Spleen (tissue), 11 donors: ENCODE results near the gene KCTD4. TPM values are rescaled to one million over a fixed set of nuclear protein-coding genes. Genes with fewer than 3 reads are reported as not detected.

Experiments
- DNase-seq: peaks from one replicate; pipeline ENCODE4 v3.0.0-alpha.2; 2020
- H3K27ac ChIP-seq, 8 donors: fragments of 200-600 bp; sonication (generic) in 7 of 8; 1 replicate in 4 of 8; 2 replicates in 4 of 8; pipeline versions ENCODE4 v1.5.0 to v1.8.0; 2016 to 2021; ENCODE audit warnings: inconsistent platforms in 4 of 8, mild to moderate bottlenecking in 4 of 8, moderate library complexity in 1 of 8
- H3K27me3 ChIP-seq, 7 donors: fragments of 200-600 bp; sonication (generic) in 6 of 7; replicated peaks in 1 of 7; 1 replicate in 4 of 7; 2 replicates in 3 of 7; pipeline versions ENCODE4 v1.5.0 to v1.8.0; 2016 to 2021; ENCODE audit warnings: inconsistent platforms in 3 of 7, mild to moderate bottlenecking in 1 of 7
- H3K36me3 ChIP-seq, 6 donors: fragments of 200-600 bp; sonication (generic) in 5 of 6; 1 replicate in 4 of 6; 2 replicates in 2 of 6; pipeline versions ENCODE4 v1.5.0 to v1.8.0; 2016 to 2021; ENCODE audit warnings: inconsistent platforms in 2 of 6
- H3K4me1 ChIP-seq, 6 donors: fragments of 200-600 bp; sonication (generic) in 5 of 6; 1 replicate in 3 of 6; 2 replicates in 3 of 6; pipeline versions ENCODE4 v1.5.0 to v1.8.0; 2016 to 2021; ENCODE audit warnings: inconsistent platforms in 3 of 6
- H3K4me3 ChIP-seq, 8 donors: fragments of 200-600 bp; sonication (generic) in 7 of 8; 1 replicate in 4 of 8; 2 replicates in 4 of 8; pipeline versions ENCODE4 v1.5.0 to v1.8.0; 2016 to 2021; ENCODE audit warnings: inconsistent platforms in 4 of 8, mild to moderate bottlenecking in 4 of 8, moderate library complexity in 2 of 8
- H3K9me3 ChIP-seq, 8 donors: fragments of 200-600 bp; sonication (generic) in 7 of 8; 1 replicate in 4 of 8; 2 replicates in 4 of 8; pipeline versions ENCODE4 v1.5.0 to v1.8.0; 2016 to 2021; ENCODE audit warnings: inconsistent platforms in 4 of 8
- CTCF ChIP-seq, 11 experiments: fragments of 200-600 bp in 7 of 11; fragments of 450-650 bp in 4 of 11; sonication (generic) in 4 of 11; IDR thresholded peaks in 8 of 11; conservative IDR thresholded peaks in 3 of 11; 1 replicate in 7 of 11; 2 replicates in 4 of 11; pipeline versions ENCODE4 v1.4.0 to v1.8.0; 2016 to 2021; ENCODE audit warnings: antibody characterized with exemption in 11 of 11, inconsistent platforms in 4 of 11, mild to moderate bottlenecking in 1 of 11
- POLR2A ChIP-seq, 3 donors: fragments of 450-650 bp; IDR thresholded peaks; one replicate each; pipeline ENCODE4 v1.5.1; 2017; ENCODE audit warnings: antibody characterized with exemption in 3 of 3, mild to moderate bottlenecking in 1 of 3
- POLR2AphosphoS5 ChIP-seq, 3 donors: sonication (generic); formaldehyde crosslinking; IDR thresholded peaks; one replicate each; pipeline ENCODE4 v1.5.1; 2017; ENCODE audit warnings: antibody characterized with exemption in 3 of 3
- WGBS, 5 donors: extraction: QIAGEN DNeasy Blood & Tissue Kit in 3 of 5; methylation state at CpG; one replicate each; pipeline versions ENCODE4 v1.1.5 to v1.1.7; 2013 to 2018; 5-methylcytosine and 5-hydroxymethylcytosine counted together
- intact Hi-C: fragments of 100-400 bp; cut with DNase I; formaldehyde crosslinking; loops from one replicate; pipeline ENCODE4 v1.15.0; 2023; ENCODE audit warnings: low total_unique reads
- polyA plus RNA-seq, 3 donors: library from polyadenylated mRNA; stranded (reverse); fragments of 200-250 nt; gene quantifications; one replicate each; pipeline ENCODE4 v1.2.1, GENCODE V29; 2013
- total RNA-seq, 7 donors: library from RNA; depleted of rRNA in 3 of 7; stranded (reverse); fragments of >200 nt in 3 of 7; fragmentation: NEBNext Ultra II Directional in 4 of 7; extraction: Animal tissue kit (Norgen Biotek cat#: 25700) in 4 of 7; gene quantifications; one replicate each; pipeline versions ENCODE4 v1.1.0 to v1.2.1, GENCODE V29; 2016 to 2021
- donor health status: healthy with polysubstance abuse.
- donor health status: DM: no; HTN: no; CAD: no; lungs with moderate emphysema.
- donor health status: DM: no; HTN: no; CAD: no.
- donor health status: Bipolar disorder and iron deficiency.
- donor health status: healthy.
- donor health status: DM: no; HTN: no; CAD: no.
- donor health status: DM: yes; HTN: yes; CAD: no.

Gene KCTD4
- total and polyA plus RNA-seq, 10 donors, result 0.10 TPM; not detected in 9

GRCh38 chr13:45199711-45200110, 1.1 kb downstream of the KCTD4 start:
- Histone ChIP-seq H3K27ac (no peak overlapping the region), H3K9me3 (no peaks in the 10 kb centered on the region), H3K4me3 (no peak overlapping the region), H3K36me3 (peaks cover 0 to 21% (median 0%) of the 10 kb centered on the region in 6 donors), H3K27me3 (no peaks in the 10 kb centered on the region), H3K4me1 (peaks cover 0 to 38% (median 13%) of the 10 kb centered on the region in 6 donors)
- intact Hi-C loops, result no loop called here
- 76 to 90% (median 87%) methylated on average over 4 of the region's 4 CpGs for WGBS, 5 donors
- no peak for TF ChIP-seq CTCF (IDR thresholded peaks at IDR 0.05 in 8 of 11, conservative IDR thresholded peaks at IDR 0.05 in 3 of 11)
- no peak for TF ChIP-seq POLR2AphosphoS5 (IDR thresholded peaks at IDR 0.05)
- TF ChIP-seq POLR2A (IDR thresholded peaks at IDR 0.05), result no peak
- DNase-seq, result no peak

- TF ChIP-seq CTCF (IDR thresholded peaks at IDR 0.05 in 8 of 11, conservative IDR thresholded peaks at IDR 0.05 in 3 of 11) (no peak), POLR2A (IDR thresholded peaks at IDR 0.05) (no peak), POLR2AphosphoS5 (IDR thresholded peaks at IDR 0.05) (no peak)
- no peaks in the 10 kb centered on the region for H3K9me3 ChIP-seq
- no peak overlapping the region for H3K4me3 ChIP-seq
- H3K27ac ChIP-seq, result no peak overlapping the region
- no peaks in the 10 kb centered on the region for H3K27me3 ChIP-seq
- peaks cover 0 to 29% (median 0%) of the 10 kb centered on the region in 6 donors for H3K36me3 ChIP-seq
- 68 to 87% (median 76%) methylated on average over 3 of the region's 3 CpGs for WGBS, 5 donors
- intact Hi-C loops, result no loop called here
- DNase-seq, result no peak
- peaks cover 0 to 44% (median 13%) of the 10 kb centered on the region in 6 donors for H3K4me1 ChIP-seq
These were observed 1.9 kb downstream of the KCTD4 start for GRCh38 chr13:45198924-45199323.

- Histone ChIP-seq H3K9me3 (no peaks in the 10 kb centered on the region), H3K4me3 (no peak overlapping the region), H3K27ac (no peak overlapping the region), H3K36me3 (peaks cover 0 to 31% (median 0%) of the 10 kb centered on the region in 6 donors), H3K4me1 (peaks cover 0 to 44% (median 13%) of the 10 kb centered on the region in 6 donors), H3K27me3 (no peaks in the 10 kb centered on the region)
- TF ChIP-seq POLR2AphosphoS5 (IDR thresholded peaks at IDR 0.05) (no peak), POLR2A (IDR thresholded peaks at IDR 0.05) (no peak), CTCF (IDR thresholded peaks at IDR 0.05 in 8 of 11, conservative IDR thresholded peaks at IDR 0.05 in 3 of 11) (no peak)
- WGBS, 5 donors, result 87 to 94% (median 89%) methylated on average over 2 of the region's 2 CpGs
- no peak for DNase-seq
- intact Hi-C loops, result no loop called here
These were observed 2.8 kb downstream of the KCTD4 start for GRCh38 chr13:45198041-45198440.

GRCh38 chr13:45196622-45197021, 4.2 kb downstream of the KCTD4 start:
- WGBS, 5 donors, result 52 to 77% (median 64%) methylated on average over 1 of the region's 1 CpG
- H3K4me1 ChIP-seq, result peaks cover 0 to 44% (median 13%) of the 10 kb centered on the region in 6 donors
- H3K4me3 ChIP-seq, result no peak overlapping the region
- H3K27me3 ChIP-seq, result no peaks in the 10 kb centered on the region
- peaks cover 0 to 22% (median 0%) of the 10 kb centered on the region in 6 donors for H3K36me3 ChIP-seq
- DNase-seq, result no peak
- intact Hi-C loops, result no loop called here
- TF ChIP-seq POLR2A (IDR thresholded peaks at IDR 0.05) (no peak), CTCF (IDR thresholded peaks at IDR 0.05 in 8 of 11, conservative IDR thresholded peaks at IDR 0.05 in 3 of 11) (no peak), POLR2AphosphoS5 (IDR thresholded peaks at IDR 0.05) (no peak)
- H3K27ac ChIP-seq, result no peak overlapping the region
- H3K9me3 ChIP-seq, result no peaks in the 10 kb centered on the region
